BE2C (cell line): ENCODE measurements around the gene TOX3.

Experiments
- DNase-seq: peaks from one replicate; pipeline ENCODE4 v3.0.0-alpha.2; 2020
- H3K27me3 ChIP-seq: fragments of 250-450 bp; sonication (Bioruptor Pico); 2 replicates; pipeline ENCODE4 v1.5.1; 2020; ENCODE audit warnings: mild to moderate bottlenecking
- H3K36me3 ChIP-seq: fragments of 250-450 bp; sonication (Bioruptor Pico); 2 replicates; pipeline ENCODE4 v1.5.1; 2020; ENCODE audit warnings: mild to moderate bottlenecking
- H3K4me1 ChIP-seq: fragments of 250-450 bp; sonication (Bioruptor Pico); 2 replicates; pipeline ENCODE4 v1.5.1; 2020
- H3K4me3 ChIP-seq: 2 replicates; pipeline ENCODE4 v1.5.1; 2011; ENCODE audit warnings: low read depth, low read length
- H3K9me3 ChIP-seq: fragments of 250-450 bp; sonication (Bioruptor Pico); 2 replicates; pipeline ENCODE4 v1.5.1; 2020
- TF ChIP-seq, protein P1 (sequence below): IDR thresholded peaks from 2 replicates; pipeline ENCODE4 v1.5.1; 2012; ENCODE audit warnings: mild to moderate bottlenecking, low read depth, low read length

The TOX3 gene

DNA sequence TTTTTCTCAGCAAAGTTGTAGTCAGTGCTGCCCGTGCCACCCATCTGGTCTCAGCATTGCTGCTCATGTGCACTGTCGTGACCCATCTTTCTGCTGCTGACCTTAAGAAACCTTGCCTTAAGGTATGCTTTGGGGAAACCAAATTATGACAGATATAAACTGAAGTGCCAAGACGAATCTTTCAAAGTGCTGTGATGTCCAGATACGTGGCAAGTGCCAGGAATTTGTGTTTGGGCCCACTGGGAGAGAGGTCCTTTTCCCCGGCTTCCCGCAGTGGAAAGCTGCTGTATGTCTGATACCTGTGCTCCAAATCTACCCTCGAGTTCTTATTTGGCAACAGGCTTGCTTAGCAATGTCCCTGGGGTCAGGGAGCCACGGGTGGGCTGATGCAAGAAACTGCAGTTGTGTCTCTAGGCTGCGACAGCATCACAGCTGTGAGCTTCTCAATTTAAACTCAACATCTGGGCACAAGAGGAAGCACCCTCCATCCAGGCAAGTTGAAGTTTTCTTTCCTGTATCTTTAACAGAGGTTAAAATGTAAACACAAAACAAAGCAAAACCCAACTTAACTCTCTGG is 30.3 kb upstream of the TOX3 start:
- DNase-seq = no peak
- Histone ChIP-seq H3K36me3 (no peaks in the 10 kb centered on the region), H3K27me3 (no peaks in the 10 kb centered on the region), H3K9me3 (no peaks in the 10 kb centered on the region), H3K4me1 (no peaks in the 10 kb centered on the region), H3K4me3 (no peak overlapping the region)
- TF ChIP-seq, protein P1, sequence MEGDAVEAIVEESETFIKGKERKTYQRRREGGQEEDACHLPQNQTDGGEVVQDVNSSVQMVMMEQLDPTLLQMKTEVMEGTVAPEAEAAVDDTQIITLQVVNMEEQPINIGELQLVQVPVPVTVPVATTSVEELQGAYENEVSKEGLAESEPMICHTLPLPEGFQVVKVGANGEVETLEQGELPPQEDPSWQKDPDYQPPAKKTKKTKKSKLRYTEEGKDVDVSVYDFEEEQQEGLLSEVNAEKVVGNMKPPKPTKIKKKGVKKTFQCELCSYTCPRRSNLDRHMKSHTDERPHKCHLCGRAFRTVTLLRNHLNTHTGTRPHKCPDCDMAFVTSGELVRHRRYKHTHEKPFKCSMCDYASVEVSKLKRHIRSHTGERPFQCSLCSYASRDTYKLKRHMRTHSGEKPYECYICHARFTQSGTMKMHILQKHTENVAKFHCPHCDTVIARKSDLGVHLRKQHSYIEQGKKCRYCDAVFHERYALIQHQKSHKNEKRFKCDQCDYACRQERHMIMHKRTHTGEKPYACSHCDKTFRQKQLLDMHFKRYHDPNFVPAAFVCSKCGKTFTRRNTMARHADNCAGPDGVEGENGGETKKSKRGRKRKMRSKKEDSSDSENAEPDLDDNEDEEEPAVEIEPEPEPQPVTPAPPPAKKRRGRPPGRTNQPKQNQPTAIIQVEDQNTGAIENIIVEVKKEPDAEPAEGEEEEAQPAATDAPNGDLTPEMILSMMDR = no peak

GRCh38 chr16:52573365-52574299 is 26.7 kb upstream of the TOX3 start:
- TF ChIP-seq, protein P1 = no peak
- H3K4me3 ChIP-seq = no peak overlapping the region
- DNase-seq = no peak
- H3K4me1 ChIP-seq = peaks cover 4% of the 10 kb centered on the region; the same call in 1 of the 2 replicates
- H3K36me3 ChIP-seq = no peaks in the 10 kb centered on the region
- no peaks in the 10 kb centered on the region for H3K27me3 ChIP-seq
- no peaks in the 10 kb centered on the region for H3K9me3 ChIP-seq

DNA sequence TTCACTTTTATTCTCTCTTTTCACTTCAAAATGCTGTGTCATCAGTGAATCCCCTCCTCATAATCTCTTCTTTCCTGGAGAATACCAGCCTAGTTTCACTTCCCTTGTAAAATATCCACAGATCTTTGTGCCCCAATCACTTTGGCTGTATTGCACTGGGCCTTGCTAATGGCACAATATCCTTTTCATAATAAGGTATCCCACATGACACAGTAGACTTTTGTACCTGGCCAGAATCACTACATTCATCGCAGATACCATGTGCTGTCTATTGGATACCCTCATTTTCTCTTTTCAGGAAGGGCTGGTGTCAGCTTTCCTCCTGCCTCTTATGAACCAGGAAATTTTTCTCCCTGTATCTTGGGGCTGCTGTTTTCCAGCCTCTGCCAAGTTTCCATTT is 25.7 kb upstream of the TOX3 start:
- TF ChIP-seq, protein P1 = no peak
- DNase-seq = no peak
- Histone ChIP-seq H3K4me3 (no peak overlapping the region), H3K9me3 (no peaks in the 10 kb centered on the region), H3K4me1 (peaks cover 4% of the 10 kb centered on the region; the same call in 1 of the 2 replicates), H3K27me3 (no peaks in the 10 kb centered on the region), H3K36me3 (no peaks in the 10 kb centered on the region)

- TF ChIP-seq, protein P1 = no peak
- H3K4me3 ChIP-seq = no peak overlapping the region
- no peak for DNase-seq
Measured at GRCh38 chr16:52570495-52571091, 23.6 kb upstream of the TOX3 start.

DNA sequence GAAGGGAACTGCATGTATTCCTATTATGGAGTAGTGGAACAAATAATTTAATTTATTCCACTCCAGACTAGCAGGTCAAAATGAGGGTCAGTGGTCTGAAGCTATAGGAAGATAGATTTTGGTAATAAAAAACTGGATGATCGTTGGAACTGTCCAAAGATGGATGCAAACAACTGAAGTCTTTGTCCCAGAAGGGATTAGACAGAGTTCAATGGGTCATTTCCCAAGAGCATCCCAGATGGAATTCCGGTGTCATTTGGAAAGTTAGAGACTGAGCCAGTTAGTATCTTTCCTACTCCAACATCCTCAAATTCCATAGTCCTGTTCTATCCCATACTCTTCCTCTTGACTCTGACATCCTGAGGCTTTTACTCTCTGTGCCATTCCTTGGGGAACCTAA is 22.8 kb upstream of the TOX3 start:
- TF ChIP-seq, protein P1 = no peak
- no peaks in the 10 kb centered on the region for H3K36me3 ChIP-seq
- no peaks in the 10 kb centered on the region for H3K9me3 ChIP-seq
- no peak overlapping the region for H3K4me3 ChIP-seq
- H3K4me1 ChIP-seq = peaks cover 4% of the 10 kb centered on the region; the same call in 1 of the 2 replicates
- DNase-seq = no peak
- H3K27me3 ChIP-seq = no peaks in the 10 kb centered on the region

More at GRCh38 chr16:52570495-52571091, 23.6 kb upstream of the TOX3 start:
- H3K9me3 ChIP-seq = no peaks in the 10 kb centered on the region
- no peaks in the 10 kb centered on the region for H3K36me3 ChIP-seq
- no peaks in the 10 kb centered on the region for H3K27me3 ChIP-seq
- peaks cover 4% of the 10 kb centered on the region; the same call in 1 of the 2 replicates for H3K4me1 ChIP-seq
